GM18907 (cell line): ENCODE data around the gene TGOLN2.

Source experiments
- ATAC-seq: cut with Tn5 transposase; IDR thresholded peaks from one replicate; pipeline ENCODE4 v1.9.1; 2021; ENCODE audit warnings: mild to moderate bottlenecking, moderate library complexity; ENCODE audit not compliant: unreplicated experiment

The TGOLN2 gene

GRCh38 chr2:85269959-85270358 is 57.8 kb downstream of the TGOLN2 start:
- no peak for ATAC-seq
